ENCODE results near the gene PHF21A.

Gene PHF21A

DNA sequence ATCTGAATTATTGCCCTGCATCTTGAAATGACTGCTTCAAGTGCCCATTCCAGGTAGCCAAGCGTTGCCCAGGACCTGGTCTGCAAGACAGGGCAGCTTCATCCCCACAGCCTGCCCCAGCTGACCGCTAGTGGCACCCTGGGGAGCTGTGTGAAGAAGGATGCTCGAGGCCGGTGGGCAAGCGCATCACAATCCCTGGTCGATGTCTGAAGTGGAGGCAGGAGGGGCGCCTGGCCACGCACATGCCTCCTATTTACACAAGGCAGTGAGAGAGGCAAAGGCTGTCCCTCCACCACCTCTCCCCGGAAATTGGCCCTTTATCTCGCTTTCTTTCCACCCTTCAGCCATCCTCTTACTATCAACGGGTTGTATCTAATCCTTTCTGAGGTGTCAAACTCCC, 28.1 kb upstream of the PHF21A start:
- H3K9ac ChIP-seq (ENCODE audit: low read depth, low read length, poor library complexity, severe bottlenecking): no peak overlapping the region
- H3K9me2 ChIP-seq (replicated peaks; ENCODE audit: low read depth, low read length): no peaks in the 10 kb centered on the region
- no peaks in the 10 kb centered on the region for H3K4me1 ChIP-seq (ENCODE audit: insufficient read depth, low read length, poor library complexity, severe bottlenecking)
- no peaks in the 10 kb centered on the region for H3K27me3 ChIP-seq (ENCODE audit: insufficient read depth, low read length, poor library complexity, severe bottlenecking)
- H3K79me2 ChIP-seq (ENCODE audit: insufficient read depth, low read length): no peaks in the 10 kb centered on the region
- H3K9me3 ChIP-seq (ENCODE audit: insufficient read depth, low read depth, low read length): no peaks in the 10 kb centered on the region
- no peaks in the 10 kb centered on the region for H3F3A ChIP-seq (ENCODE audit: low read depth)
- no peaks in the 10 kb centered on the region for H4K20me1 ChIP-seq (ENCODE audit: insufficient read depth, low read length, poor library complexity, severe bottlenecking)
- no peak overlapping the region for H3K4me3 ChIP-seq (ENCODE audit: low read length, poor library complexity, severe bottlenecking)
- TF ChIP-seq, protein P1, sequence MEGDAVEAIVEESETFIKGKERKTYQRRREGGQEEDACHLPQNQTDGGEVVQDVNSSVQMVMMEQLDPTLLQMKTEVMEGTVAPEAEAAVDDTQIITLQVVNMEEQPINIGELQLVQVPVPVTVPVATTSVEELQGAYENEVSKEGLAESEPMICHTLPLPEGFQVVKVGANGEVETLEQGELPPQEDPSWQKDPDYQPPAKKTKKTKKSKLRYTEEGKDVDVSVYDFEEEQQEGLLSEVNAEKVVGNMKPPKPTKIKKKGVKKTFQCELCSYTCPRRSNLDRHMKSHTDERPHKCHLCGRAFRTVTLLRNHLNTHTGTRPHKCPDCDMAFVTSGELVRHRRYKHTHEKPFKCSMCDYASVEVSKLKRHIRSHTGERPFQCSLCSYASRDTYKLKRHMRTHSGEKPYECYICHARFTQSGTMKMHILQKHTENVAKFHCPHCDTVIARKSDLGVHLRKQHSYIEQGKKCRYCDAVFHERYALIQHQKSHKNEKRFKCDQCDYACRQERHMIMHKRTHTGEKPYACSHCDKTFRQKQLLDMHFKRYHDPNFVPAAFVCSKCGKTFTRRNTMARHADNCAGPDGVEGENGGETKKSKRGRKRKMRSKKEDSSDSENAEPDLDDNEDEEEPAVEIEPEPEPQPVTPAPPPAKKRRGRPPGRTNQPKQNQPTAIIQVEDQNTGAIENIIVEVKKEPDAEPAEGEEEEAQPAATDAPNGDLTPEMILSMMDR (conservative IDR thresholded peaks at IDR 0.05; ENCODE audit: low read length): no peak
- TF ChIP-seq EZH2phosphoT487 (IDR thresholded peaks at IDR 0.05; ENCODE audit: borderline replicate concordance): no peak
- no peak overlapping the region for H3K4me2 ChIP-seq (ENCODE audit: low read depth, low read length, poor library complexity, severe bottlenecking)
- no peaks in the 10 kb centered on the region for H3K36me3 ChIP-seq (ENCODE audit: insufficient read depth, low read length)
- no peak overlapping the region for H2AFZ ChIP-seq (ENCODE audit: low read length)

DNA sequence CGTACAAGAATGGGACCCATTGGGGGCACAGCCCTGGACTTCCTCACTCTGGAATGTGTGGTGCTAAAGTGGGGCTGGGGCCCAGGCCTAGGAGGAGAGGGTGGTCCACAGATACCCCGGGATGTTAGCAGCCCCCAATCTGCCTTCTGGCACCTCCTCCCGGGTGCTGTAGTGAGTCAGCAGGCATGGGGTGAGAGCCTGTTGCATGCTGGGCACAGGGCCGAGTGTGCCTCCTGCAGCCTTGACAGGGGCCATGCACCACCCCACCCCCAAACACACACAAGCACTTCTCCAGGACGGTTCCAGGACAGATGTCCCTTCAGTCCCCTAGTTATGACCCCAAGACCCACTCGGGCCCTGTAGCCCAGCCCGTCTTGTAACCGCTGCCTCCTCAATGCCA, 23.5 kb upstream of the PHF21A start:
- TF ChIP-seq, protein P1 (conservative IDR thresholded peaks at IDR 0.05; ENCODE audit: low read length): no peak
- no peak for TF ChIP-seq EZH2phosphoT487 (IDR thresholded peaks at IDR 0.05; ENCODE audit: borderline replicate concordance)
- no peaks in the 10 kb centered on the region for H3K79me2 ChIP-seq (ENCODE audit: insufficient read depth, low read length)
- H3K4me2 ChIP-seq (ENCODE audit: low read depth, low read length, poor library complexity, severe bottlenecking): no peak overlapping the region
- no peaks in the 10 kb centered on the region for H3F3A ChIP-seq (ENCODE audit: low read depth)
- H3K27me3 ChIP-seq (ENCODE audit: insufficient read depth, low read length, poor library complexity, severe bottlenecking): no peaks in the 10 kb centered on the region
- no peak overlapping the region for H3K4me3 ChIP-seq (ENCODE audit: low read length, poor library complexity, severe bottlenecking)
- H3K4me1 ChIP-seq (ENCODE audit: insufficient read depth, low read length, poor library complexity, severe bottlenecking): no peaks in the 10 kb centered on the region
- no peak overlapping the region for H3K9ac ChIP-seq (ENCODE audit: low read depth, low read length, poor library complexity, severe bottlenecking)
- H3K36me3 ChIP-seq (ENCODE audit: insufficient read depth, low read length): no peaks in the 10 kb centered on the region
- H4K20me1 ChIP-seq (ENCODE audit: insufficient read depth, low read length, poor library complexity, severe bottlenecking): no peaks in the 10 kb centered on the region
- no peak overlapping the region for H2AFZ ChIP-seq (ENCODE audit: low read length)
- H3K9me2 ChIP-seq (replicated peaks; ENCODE audit: low read depth, low read length): no peaks in the 10 kb centered on the region
- no peaks in the 10 kb centered on the region for H3K9me3 ChIP-seq (ENCODE audit: insufficient read depth, low read depth, low read length)

DNA sequence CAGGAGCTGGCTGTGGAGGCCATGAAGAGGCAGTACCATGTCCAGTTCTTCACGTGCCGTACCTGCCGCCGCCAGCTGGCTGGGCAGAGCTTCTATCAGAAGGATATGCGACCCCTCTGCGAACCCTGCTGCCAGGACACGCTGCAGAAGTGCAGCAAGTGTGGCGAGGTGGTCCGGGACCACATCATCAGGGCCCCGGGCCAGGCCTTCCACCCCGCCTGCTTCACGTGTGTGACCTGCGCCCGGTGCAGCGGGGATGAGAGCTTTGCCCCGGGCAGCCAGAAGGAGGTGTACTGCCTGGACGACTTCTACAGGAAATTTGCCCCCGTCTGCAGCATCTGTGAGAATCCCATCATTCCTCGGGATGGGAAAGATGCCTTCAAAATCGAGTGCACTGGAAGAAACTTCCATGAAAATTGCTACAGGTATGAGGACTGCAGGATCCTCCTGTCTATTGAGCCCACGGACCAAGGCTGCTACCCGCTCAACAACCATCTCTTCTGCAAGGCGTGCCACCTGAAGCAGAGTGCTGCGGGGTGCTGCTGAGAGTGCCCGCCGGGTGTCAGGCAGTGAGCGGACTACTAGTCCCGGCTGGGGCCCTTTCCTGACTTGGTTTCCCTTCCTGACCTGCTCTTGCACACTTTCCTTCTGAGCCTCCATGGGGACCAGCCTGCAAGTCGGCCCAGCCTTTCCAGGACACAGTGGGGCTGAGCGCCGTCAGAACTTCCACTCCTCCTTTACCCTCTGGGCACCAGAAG, 22.0 kb upstream of the PHF21A start:
- TF ChIP-seq, protein P1 (conservative IDR thresholded peaks at IDR 0.05; ENCODE audit: low read length): no peak
- TF ChIP-seq EZH2phosphoT487 (IDR thresholded peaks at IDR 0.05; ENCODE audit: borderline replicate concordance): no peak
- Histone ChIP-seq H3K9ac (ENCODE audit: low read depth, low read length, poor library complexity, severe bottlenecking) (no peak overlapping the region), H3K9me3 (ENCODE audit: insufficient read depth, low read depth, low read length) (no peaks in the 10 kb centered on the region), H3K4me1 (ENCODE audit: insufficient read depth, low read length, poor library complexity, severe bottlenecking) (no peaks in the 10 kb centered on the region), H3K4me2 (ENCODE audit: low read depth, low read length, poor library complexity, severe bottlenecking) (no peak overlapping the region), H4K20me1 (ENCODE audit: insufficient read depth, low read length, poor library complexity, severe bottlenecking) (no peaks in the 10 kb centered on the region), H3K4me3 (ENCODE audit: low read length, poor library complexity, severe bottlenecking) (no peak overlapping the region), H3K9me2 (replicated peaks; ENCODE audit: low read depth, low read length) (no peaks in the 10 kb centered on the region), H3F3A (ENCODE audit: low read depth) (no peaks in the 10 kb centered on the region), H3K27me3 (ENCODE audit: insufficient read depth, low read length, poor library complexity, severe bottlenecking) (no peaks in the 10 kb centered on the region), H3K79me2 (ENCODE audit: insufficient read depth, low read length) (no peaks in the 10 kb centered on the region), H2AFZ (ENCODE audit: low read length) (no peak overlapping the region), H3K36me3 (ENCODE audit: insufficient read depth, low read length) (no peaks in the 10 kb centered on the region)
